Right lobe of liver (tissue), 4 donors: Measurements from ENCODE around the gene MYH7B.

ENCODE experiments used
- CTCF ChIP-seq, 4 donors: fragments of 200-600 bp in 3 of 4; fragments of 450-650 bp in 1 of 4; IDR thresholded peaks; one replicate each; pipeline versions ENCODE4 v1.5.1 to v1.8.0; 2016 to 2022; ENCODE audit warnings: antibody characterized with exemption in 4 of 4, mild to moderate bottlenecking in 2 of 4
- POLR2A ChIP-seq: fragments of 450-650 bp; IDR thresholded peaks from one replicate; pipeline ENCODE4 v1.6.1; 2017; ENCODE audit warnings: antibody characterized with exemption, mild to moderate bottlenecking
- donor health status: DM: no; HTN: no; CAD: no.
- donor health status: DM: no; HTN: no; CAD: no.
- donor health status: DM: no; HTN: yes; CAD: no.

GRCh38 chr20:34983995-34984735 is 28.5 kb downstream of the MYH7B start:
- TF ChIP-seq CTCF (IDR thresholded peaks at IDR 0.05) (no peak), POLR2A (no peak)
